ENCODE results near the gene FOXN3.

DNA sequence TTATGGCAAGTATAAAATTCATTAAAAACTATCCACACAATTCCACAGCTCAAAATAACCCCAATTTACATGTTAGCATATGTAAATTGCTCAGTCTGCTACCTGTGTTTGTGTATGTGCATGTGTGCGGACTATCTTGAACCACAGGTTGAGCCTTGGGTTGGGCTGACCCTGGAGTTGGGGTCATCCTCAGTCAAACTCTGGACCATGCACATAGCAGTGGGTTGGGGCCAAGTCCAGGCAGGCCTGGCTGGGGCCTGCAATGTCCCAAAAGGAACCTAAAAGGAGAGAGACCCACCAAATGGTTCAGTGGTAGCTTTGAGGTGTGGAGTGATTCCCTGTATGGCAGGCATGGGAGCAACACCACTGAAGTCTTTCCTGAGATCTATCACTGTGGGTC is 156.1 kb downstream of the FOXN3 start:
- TF ChIP-seq CTCF (IDR thresholded peaks at IDR 0.05): no peak
- TF ChIP-seq FOXM1 (IDR thresholded peaks at IDR 0.05; ENCODE audit: low read depth): no peak
- TF ChIP-seq MXI1 (IDR thresholded peaks at IDR 0.05; ENCODE audit: low read depth, low read length): no peak
- TF ChIP-seq NFIC (IDR thresholded peaks at IDR 0.05; ENCODE audit: borderline replicate concordance): no peak

All from SK-N-SH (cell line).